ENCODE data around the gene PLA2G2A. TPM values are rescaled to one million over a fixed set of nuclear protein-coding genes. Genes with fewer than 3 reads are reported as not detected.
A peak's percentile ranks its signal among the peaks of the same experiment; 100 is the strongest.

PLA2G2A gene
- total RNA-seq, 1 experiment from 2014 or later = not detected

GRCh38 chr1:19976317-19977003, 3.0 kb downstream of the PLA2G2A start:
- in situ Hi-C loops (cut with HindIII; ENCODE audit: low pct_unique_long_range_greater_than_20kb, low sequenced_read_pairs) = no loop called here
- DNase-seq (ENCODE audit: low read depth) = no peak

GRCh38 chr1:19975423-19976193, 3.8 kb downstream of the PLA2G2A start:
- DNase-seq (ENCODE audit: low read depth) = no peak
- in situ Hi-C loops (cut with HindIII; ENCODE audit: low pct_unique_long_range_greater_than_20kb, low sequenced_read_pairs) = no loop called here

GRCh38 chr1:19974822-19975416, 4.5 kb downstream of the PLA2G2A start:
- DNase-seq (ENCODE audit: low read depth) = peak; percentile 35
- in situ Hi-C loops (cut with HindIII; ENCODE audit: low pct_unique_long_range_greater_than_20kb, low sequenced_read_pairs) = no loop called here

- in situ Hi-C loops (cut with HindIII; ENCODE audit: low pct_unique_long_range_greater_than_20kb, low sequenced_read_pairs) = no loop called here
- DNase-seq (ENCODE audit: low read depth) = no peak
These were observed 5.8 kb downstream of the PLA2G2A start for GRCh38 chr1:19973616-19974015.

GRCh38 chr1:19971664-19972063, 7.8 kb downstream of the PLA2G2A start:
- DNase-seq (ENCODE audit: low read depth) = no peak
- in situ Hi-C loops (cut with HindIII; ENCODE audit: low pct_unique_long_range_greater_than_20kb, low sequenced_read_pairs) = no loop called here

DNA sequence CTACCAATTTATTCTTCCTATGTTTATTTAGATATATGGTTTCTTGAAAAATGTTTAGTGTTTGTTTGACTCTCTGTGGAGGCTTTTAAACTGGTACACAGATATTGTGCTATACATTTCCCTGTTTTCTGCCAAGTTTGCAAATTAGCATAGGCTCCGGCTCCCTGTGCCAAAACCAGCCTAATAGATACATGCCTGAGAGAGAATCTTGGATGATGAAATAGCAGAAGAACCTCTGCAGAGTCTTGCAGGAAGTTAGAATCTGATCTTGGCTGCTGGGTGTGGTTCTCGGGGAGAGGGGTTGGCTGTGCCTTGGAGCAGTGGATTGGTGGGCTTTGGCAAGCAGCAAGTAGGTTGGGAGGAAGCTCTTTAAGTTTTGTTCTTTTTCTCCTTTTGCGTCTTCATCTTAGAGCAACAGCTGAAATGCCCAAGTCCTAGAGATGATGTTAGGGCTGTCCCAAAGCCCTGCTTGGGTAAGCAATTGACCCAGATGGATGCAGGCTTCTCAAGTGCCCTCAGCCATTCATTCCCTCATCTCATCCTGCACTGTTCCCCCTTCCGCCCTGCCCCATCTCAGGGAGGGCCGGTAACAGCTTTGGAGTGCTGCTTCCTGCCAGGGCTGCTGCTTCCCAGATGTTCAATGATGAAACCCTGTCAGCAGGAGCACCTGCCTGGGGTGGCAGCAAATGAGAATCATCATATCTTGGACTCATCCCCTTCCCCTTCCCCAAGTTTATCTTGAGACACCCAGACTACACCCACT, 9.3 kb downstream of the PLA2G2A start:
- no peak for DNase-seq (ENCODE audit: low read depth)
- in situ Hi-C loops (cut with HindIII; ENCODE audit: low pct_unique_long_range_greater_than_20kb, low sequenced_read_pairs) = no loop called here

DNA sequence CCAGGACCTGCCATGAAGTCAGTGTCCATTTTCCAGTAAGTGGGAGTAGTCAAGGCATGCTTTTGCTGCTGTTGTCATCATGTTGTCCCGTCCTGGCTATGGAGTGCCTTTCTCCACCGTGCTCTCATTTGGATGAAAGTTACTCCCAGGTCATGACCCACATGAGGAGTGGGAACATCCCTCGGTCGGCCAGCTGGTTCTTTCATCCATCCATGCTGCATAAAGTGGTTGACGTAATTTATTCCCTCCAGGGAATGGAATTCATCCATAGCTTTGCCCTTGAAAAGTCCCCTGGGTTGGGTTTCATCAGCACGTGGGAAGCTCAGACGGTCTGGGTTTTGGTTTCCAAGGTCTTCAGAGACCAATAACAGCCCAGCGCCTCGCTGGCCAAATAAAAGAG, 11.6 kb downstream of the PLA2G2A start:
- in situ Hi-C loops (cut with HindIII; ENCODE audit: low pct_unique_long_range_greater_than_20kb, low sequenced_read_pairs) = no loop called here
- no peak for DNase-seq (ENCODE audit: low read depth)

DNA sequence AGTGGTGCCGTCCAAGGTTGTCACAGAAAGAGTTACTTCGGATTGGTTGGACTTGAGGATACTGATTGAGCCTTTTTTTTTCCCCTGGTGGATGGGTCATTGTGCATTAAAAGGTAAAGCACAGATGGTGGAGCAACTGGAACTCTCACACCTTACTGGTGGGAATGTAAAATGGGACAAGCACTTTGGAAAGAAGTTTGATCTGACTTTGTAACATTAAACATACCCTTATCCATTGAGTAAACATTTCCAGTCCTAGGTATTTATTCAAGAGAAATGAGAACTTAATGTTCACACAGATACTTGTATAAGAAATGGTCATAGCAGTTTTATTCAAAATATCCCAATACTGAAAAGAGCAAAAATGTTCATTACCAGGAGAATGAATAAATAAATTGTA, 14.9 kb downstream of the PLA2G2A start:
- in situ Hi-C loops (cut with HindIII; ENCODE audit: low pct_unique_long_range_greater_than_20kb, low sequenced_read_pairs) = no loop called here
- DNase-seq (ENCODE audit: low read depth) = no peak

DNA sequence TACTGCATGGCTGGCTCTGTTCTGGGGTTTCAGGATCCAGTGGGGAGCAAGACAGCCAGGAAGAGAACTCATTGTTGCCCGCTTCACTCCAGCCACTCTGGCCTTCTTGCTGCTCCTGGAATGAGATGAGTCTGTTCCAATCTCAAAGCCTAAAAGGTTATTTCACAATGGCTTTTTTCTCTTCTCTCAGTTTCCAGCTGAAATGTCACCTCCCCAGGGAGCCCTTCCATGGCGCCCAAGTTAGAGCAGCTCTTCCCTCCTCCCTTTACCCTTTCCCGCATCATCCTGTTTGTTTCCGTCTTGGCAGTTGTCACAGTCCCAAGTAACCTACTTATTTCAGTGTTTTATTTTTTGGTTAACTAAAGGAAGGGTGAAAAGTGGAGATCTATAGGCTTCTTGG, 15.8 kb downstream of the PLA2G2A start:
- DNase-seq (ENCODE audit: low read depth) = no peak
- in situ Hi-C loops (cut with HindIII; ENCODE audit: low pct_unique_long_range_greater_than_20kb, low sequenced_read_pairs) = no loop called here

DNA sequence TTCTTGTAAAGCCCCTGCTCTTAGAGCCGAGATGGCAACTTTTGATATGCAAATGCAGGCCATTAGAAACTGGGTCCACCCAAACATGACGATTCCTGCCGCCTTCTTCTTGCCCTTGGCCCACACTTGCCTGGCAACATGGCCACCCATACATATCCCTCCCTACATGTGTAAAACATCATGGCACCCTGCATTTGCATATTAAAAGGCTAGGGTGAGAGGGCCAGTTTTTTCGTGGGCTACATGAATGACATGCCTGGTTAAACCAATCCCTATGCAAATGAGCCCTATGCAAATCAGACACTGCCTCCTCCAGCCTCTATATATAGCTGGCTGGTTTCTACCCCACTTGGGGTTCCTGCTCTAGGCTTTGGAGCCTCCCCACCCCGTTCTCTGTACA, 18.8 kb downstream of the PLA2G2A start:
- no peak for DNase-seq (ENCODE audit: low read depth)
- in situ Hi-C loops (cut with HindIII; ENCODE audit: low pct_unique_long_range_greater_than_20kb, low sequenced_read_pairs) = no loop called here

DNA sequence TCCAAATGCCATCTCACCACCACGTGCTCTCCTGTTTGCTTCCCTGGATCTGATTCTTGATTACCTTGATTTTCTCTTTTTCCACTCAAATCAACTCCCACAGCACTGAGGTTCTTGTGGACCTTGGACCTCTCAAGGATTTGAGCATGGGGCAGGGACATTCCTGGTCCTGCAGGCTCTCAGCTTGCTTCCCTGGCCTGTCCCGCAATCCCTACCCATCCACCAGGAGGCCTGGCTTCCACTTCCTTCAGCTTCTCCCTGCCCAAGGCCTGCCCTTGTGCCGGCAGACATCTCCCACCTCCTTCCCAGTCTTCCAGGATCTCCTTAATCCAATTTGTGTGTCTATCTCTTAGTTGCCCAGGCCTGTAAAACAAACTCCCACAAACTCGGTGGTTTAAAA, 21.6 kb downstream of the PLA2G2A start:
- in situ Hi-C loops (cut with HindIII; ENCODE audit: low pct_unique_long_range_greater_than_20kb, low sequenced_read_pairs) = no loop called here

GRCh38 chr1:19955534-19956170, 23.8 kb downstream of the PLA2G2A start:
- no peak for DNase-seq (ENCODE audit: low read depth)
- in situ Hi-C loops (cut with HindIII; ENCODE audit: low pct_unique_long_range_greater_than_20kb, low sequenced_read_pairs) = no loop called here

More for the DNA sequence above, 21.6 kb downstream of the PLA2G2A start:
- DNase-seq (ENCODE audit: low read depth) = no peak

DNA sequence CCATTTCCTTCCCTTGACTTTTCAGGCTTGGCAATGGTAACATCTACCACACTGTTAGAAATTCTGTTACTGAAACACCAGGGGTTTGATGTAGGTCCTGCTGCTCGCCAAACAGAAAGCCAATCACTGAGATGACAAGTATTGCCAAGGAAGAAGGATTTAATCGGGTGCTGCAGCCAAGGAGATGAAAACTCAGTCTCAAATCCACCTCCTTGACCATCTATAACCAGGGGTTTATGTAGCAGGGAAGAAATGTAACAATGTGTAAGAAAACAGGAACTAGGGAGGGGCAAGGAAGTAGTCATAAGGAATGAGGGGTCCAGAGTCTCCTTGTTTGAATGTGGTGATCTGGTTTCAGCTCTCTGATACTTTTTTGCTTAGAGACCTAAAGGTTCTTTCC, 25.4 kb downstream of the PLA2G2A start:
- DNase-seq (ENCODE audit: low read depth) = no peak
- in situ Hi-C loops (cut with HindIII; ENCODE audit: low pct_unique_long_range_greater_than_20kb, low sequenced_read_pairs) = no loop called here

GRCh38 chr1:19949016-19949415, 30.4 kb downstream of the PLA2G2A start:
- in situ Hi-C loops (cut with HindIII; ENCODE audit: low pct_unique_long_range_greater_than_20kb, low sequenced_read_pairs) = no loop called here
- no peak for DNase-seq (ENCODE audit: low read depth)

- no peak for DNase-seq (ENCODE audit: low read depth)
- in situ Hi-C loops (cut with HindIII; ENCODE audit: low pct_unique_long_range_greater_than_20kb, low sequenced_read_pairs) = no loop called here
These were observed 32.4 kb downstream of the PLA2G2A start for GRCh38 chr1:19946971-19947370.

DNA sequence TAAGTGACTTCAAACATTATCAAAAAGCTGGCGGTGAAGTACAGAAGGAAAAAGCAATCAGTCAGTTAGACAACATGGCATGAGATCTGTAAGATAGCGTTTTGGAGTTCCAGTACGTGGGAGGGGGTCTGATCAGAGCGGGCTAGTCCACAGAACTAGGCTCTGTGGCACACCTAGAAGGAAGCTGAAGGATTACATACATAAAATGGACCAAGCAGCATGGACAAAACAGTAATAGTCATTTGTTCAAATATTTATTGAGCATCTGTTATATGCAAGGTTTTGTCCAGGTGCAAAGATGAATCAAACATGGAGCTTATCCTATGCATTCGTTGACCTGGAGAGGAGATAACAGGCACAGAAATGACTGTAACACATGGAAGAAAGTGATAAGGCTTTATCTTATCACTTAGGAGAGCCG, 33.1 kb downstream of the PLA2G2A start:
- in situ Hi-C loops (cut with HindIII; ENCODE audit: low pct_unique_long_range_greater_than_20kb, low sequenced_read_pairs) = no loop called here

GRCh38 chr1:19945914-19946313, 33.5 kb downstream of the PLA2G2A start:
- no peak for DNase-seq (ENCODE audit: low read depth)
- in situ Hi-C loops (cut with HindIII; ENCODE audit: low pct_unique_long_range_greater_than_20kb, low sequenced_read_pairs) = no loop called here

More for the DNA sequence above, 33.1 kb downstream of the PLA2G2A start:
- no peak for DNase-seq (ENCODE audit: low read depth)

DNA sequence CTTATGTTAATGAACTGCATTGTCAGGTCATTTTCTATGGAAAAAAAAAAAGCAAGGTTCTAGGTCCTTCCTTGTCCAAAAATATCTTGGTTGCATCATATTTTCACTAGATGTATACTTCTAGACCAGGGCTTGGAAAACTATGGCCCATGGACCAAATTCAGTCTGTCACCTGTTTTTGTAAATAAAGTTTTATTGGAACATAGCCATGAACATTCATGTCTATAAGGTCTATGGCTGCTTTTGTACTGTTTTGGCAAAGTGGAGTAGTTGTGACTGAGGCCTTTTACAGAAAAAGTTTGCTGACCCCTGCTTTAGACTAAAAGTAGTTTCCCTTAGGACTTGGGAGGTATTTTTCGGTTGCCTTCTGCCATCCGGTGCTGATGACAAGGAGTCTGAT, 36.8 kb downstream of the PLA2G2A start:
- in situ Hi-C loops (cut with HindIII; ENCODE audit: low pct_unique_long_range_greater_than_20kb, low sequenced_read_pairs) = no loop called here
- DNase-seq (ENCODE audit: low read depth) = no peak
